ENCODE results near the gene PRSS2.

DNA sequence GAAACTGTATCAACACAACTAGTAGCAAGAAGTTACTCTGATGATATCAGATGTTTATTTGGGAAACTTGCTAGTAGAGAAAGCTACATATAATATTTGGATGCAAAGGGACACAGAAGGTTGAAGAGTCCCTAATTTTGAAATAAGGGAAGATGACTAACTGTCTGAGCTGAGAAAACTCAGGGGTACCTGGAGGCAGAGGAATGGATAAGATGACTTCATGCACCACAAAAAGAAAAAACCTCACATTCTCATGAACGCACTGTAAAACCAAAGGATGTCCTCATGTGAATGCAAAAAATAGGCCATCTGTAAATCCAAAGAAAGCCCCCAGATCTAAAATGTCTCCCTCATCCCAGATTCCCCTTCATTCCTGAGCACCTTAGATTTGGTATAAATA, 29.3 kb downstream of the PRSS2 start:
- no peak for TF ChIP-seq SIN3A (IDR thresholded peaks at IDR 0.05; ENCODE audit: borderline replicate concordance, insufficient read depth, low read length)
- no peak for TF ChIP-seq POLR2AphosphoS5 (IDR thresholded peaks at IDR 0.05; ENCODE audit: low read depth, low read length)
- TF ChIP-seq, protein P1, sequence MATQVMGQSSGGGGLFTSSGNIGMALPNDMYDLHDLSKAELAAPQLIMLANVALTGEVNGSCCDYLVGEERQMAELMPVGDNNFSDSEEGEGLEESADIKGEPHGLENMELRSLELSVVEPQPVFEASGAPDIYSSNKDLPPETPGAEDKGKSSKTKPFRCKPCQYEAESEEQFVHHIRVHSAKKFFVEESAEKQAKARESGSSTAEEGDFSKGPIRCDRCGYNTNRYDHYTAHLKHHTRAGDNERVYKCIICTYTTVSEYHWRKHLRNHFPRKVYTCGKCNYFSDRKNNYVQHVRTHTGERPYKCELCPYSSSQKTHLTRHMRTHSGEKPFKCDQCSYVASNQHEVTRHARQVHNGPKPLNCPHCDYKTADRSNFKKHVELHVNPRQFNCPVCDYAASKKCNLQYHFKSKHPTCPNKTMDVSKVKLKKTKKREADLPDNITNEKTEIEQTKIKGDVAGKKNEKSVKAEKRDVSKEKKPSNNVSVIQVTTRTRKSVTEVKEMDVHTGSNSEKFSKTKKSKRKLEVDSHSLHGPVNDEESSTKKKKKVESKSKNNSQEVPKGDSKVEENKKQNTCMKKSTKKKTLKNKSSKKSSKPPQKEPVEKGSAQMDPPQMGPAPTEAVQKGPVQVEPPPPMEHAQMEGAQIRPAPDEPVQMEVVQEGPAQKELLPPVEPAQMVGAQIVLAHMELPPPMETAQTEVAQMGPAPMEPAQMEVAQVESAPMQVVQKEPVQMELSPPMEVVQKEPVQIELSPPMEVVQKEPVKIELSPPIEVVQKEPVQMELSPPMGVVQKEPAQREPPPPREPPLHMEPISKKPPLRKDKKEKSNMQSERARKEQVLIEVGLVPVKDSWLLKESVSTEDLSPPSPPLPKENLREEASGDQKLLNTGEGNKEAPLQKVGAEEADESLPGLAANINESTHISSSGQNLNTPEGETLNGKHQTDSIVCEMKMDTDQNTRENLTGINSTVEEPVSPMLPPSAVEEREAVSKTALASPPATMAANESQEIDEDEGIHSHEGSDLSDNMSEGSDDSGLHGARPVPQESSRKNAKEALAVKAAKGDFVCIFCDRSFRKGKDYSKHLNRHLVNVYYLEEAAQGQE (IDR thresholded peaks at IDR 0.05; ENCODE audit: insufficient read depth in 1 of 2, low read depth in 2 of 2, low read length in 2 of 2): no peak
- TF ChIP-seq FOXP2 (optimal IDR thresholded peaks at IDR 0.05; ENCODE audit: borderline replicate concordance, extremely low read depth, extremely low read length, insufficient read depth): no peak
